CD4-positive, alpha-beta memory T cell (primary cell): ENCODE data around the gene DBH. TPM values are rescaled to one million over a fixed set of nuclear protein-coding genes. Genes with fewer than 3 reads are reported as not detected.

ENCODE experiments used
- CTCF ChIA-PET: fragments of 350-600 bp; sonication (Branson Sonifier 250); formaldehyde crosslinking; loops from one replicate; lab custom pipeline; 2021; ENCODE audit warnings: inconsistent platforms; ENCODE audit not compliant: partially characterized antibody; lab: Charles Lee
- POLR2A ChIA-PET: fragments of 350-600 bp; sonication (Branson Sonifier 250); formaldehyde crosslinking; loops from one replicate; lab custom pipeline; 2021; ENCODE audit not compliant: partially characterized antibody; lab: Charles Lee
- DNase-seq, 5 donors: peaks; one replicate each; pipeline versions ENCODE4 v3.0.0 to v3.0.0-alpha.2; 2020 to 2022; ENCODE audit warnings: mixed read lengths in 1 of 5
- H3K27ac ChIP-seq: one replicate; pipeline ENCODE4 v1.7.0; 2013; ENCODE audit warnings: low read depth, low read length
- H3K27me3 ChIP-seq: 2 replicates; pipeline ENCODE4 v1.7.0; 2013; ENCODE audit warnings: mild to moderate bottlenecking, low read length, moderate library complexity; ENCODE audit not compliant: insufficient read depth
- H3K36me3 ChIP-seq: 2 replicates; pipeline ENCODE4 v1.7.0; 2013; ENCODE audit warnings: mild to moderate bottlenecking, low read length, moderate library complexity; ENCODE audit not compliant: insufficient read depth
- H3K4me1 ChIP-seq: 2 replicates; pipeline ENCODE4 v1.7.0; 2013; ENCODE audit warnings: mild to moderate bottlenecking, low read length, moderate library complexity; ENCODE audit not compliant: insufficient read depth
- H3K4me3 ChIP-seq, 2 donors: one replicate each; pipeline ENCODE4 v1.7.0; 2013; ENCODE audit warnings: low read length in 2 of 2, mild to moderate bottlenecking in 1 of 2
- H3K9me3 ChIP-seq, 2 donors: one replicate each; pipeline ENCODE4 v1.7.0; 2013; ENCODE audit warnings: low read length in 2 of 2, control low read depth in 1 of 2; ENCODE audit not compliant: control insufficient read depth in 1 of 2
- H3K27ac Mint-ChIP-seq, 7 donors: one replicate each; pipeline ENCODE4 v1.8.0; 2020 to 2021; ENCODE audit warnings: mixed read lengths in 7 of 7, mild to moderate bottlenecking in 6 of 7, inconsistent platforms in 3 of 7, moderate library complexity in 3 of 7
- H3K27me3 Mint-ChIP-seq, 2 donors: one replicate each; pipeline ENCODE4 v1.8.0; 2020 to 2021; ENCODE audit warnings: mixed read lengths in 2 of 2
- H3K36me3 Mint-ChIP-seq, 2 donors: one replicate each; pipeline ENCODE4 v1.8.0; 2020 to 2021; ENCODE audit warnings: mixed read lengths in 2 of 2, inconsistent platforms in 1 of 2, mild to moderate bottlenecking in 1 of 2
- H3K4me1 Mint-ChIP-seq, 4 donors: one replicate each; pipeline ENCODE4 v1.8.0; 2020 to 2021; ENCODE audit warnings: mixed read lengths in 4 of 4, mild to moderate bottlenecking in 1 of 4
- H3K4me3 Mint-ChIP-seq, 8 donors: one replicate each; pipeline ENCODE4 v1.8.0; 2020 to 2021; ENCODE audit warnings: mixed read lengths in 8 of 8, mild to moderate bottlenecking in 7 of 8, moderate library complexity in 6 of 8, inconsistent platforms in 3 of 8
- H3K9me3 Mint-ChIP-seq, 8 donors: one replicate each; pipeline ENCODE4 v1.8.0; 2020 to 2021; ENCODE audit warnings: mixed read lengths in 8 of 8, mild to moderate bottlenecking in 5 of 8, inconsistent platforms in 3 of 8, moderate library complexity in 1 of 8
- intact Hi-C: fragments of 100-400 bp; cut with micrococcal nuclease; formaldehyde crosslinking; loops from one replicate; pipeline ENCODE4 v1.15.1; 2023
- polyA plus RNA-seq, 2 donors: library from polyadenylated mRNA; unstranded; fragments of 300-500 nt; fragmentation: Illumina TruSeq; gene quantifications; one replicate each; pipeline ENCODE4 v1.2.3, GENCODE V29; 2021
- total RNA-seq, 2 experiments: library from RNA; stranded (reverse); gene quantifications; one replicate each; pipeline ENCODE4 v1.2.3, GENCODE V29; 2021

DBH gene
- total and polyA plus RNA-seq, 4 experiments from 2014 or later = 0.08 to 0.18 (median 0.09) TPM; not detected in 1

- CTCF ChIA-PET = no interaction called here
- intact Hi-C loops = no loop called here
These were observed 22.1 kb upstream of the DBH start for GRCh38 chr9:133614056-133614455.

GRCh38 chr9:133614678-133615077 lies 21.5 kb upstream of the DBH start:
- intact Hi-C loops = no loop called here
- DNase-seq = no peak
- peaks cover 1 to 21% (median 13%) of the 10 kb centered on the region in 4 donors for H3K4me1 Mint-ChIP-seq
- Histone ChIP-seq H3K4me1 (peaks cover 9% of the 10 kb centered on the region), H3K9me3 (no peaks in the 10 kb centered on the region), H3K4me3 (no peak overlapping the region), H3K27me3 (peaks cover 4% of the 10 kb centered on the region), H3K27ac (no peak overlapping the region), H3K36me3 (no peaks in the 10 kb centered on the region)
- H3K27me3 Mint-ChIP-seq = peaks cover 6 to 16% of the 10 kb centered on the region in 2 donors
- no peaks in the 10 kb centered on the region for H3K36me3 Mint-ChIP-seq
- peaks cover 0 to 2% (median 0%) of the 10 kb centered on the region in 8 donors for H3K9me3 Mint-ChIP-seq
- ChIA-PET CTCF (no interaction called here), POLR2A (no interaction called here)
- H3K27ac Mint-ChIP-seq = no peak overlapping the region
- no peak overlapping the region for H3K4me3 Mint-ChIP-seq

More at GRCh38 chr9:133614056-133614455, 22.1 kb upstream of the DBH start:
- Mint-ChIP-seq H3K27me3 (peaks cover 8 to 19% of the 10 kb centered on the region in 2 donors), H3K4me3 (no peak overlapping the region), H3K9me3 (peaks cover 0 to 2% (median 0%) of the 10 kb centered on the region in 8 donors), H3K27ac (no peak overlapping the region), H3K36me3 (no peaks in the 10 kb centered on the region), H3K4me1 (peaks cover 0 to 17% (median 10%) of the 10 kb centered on the region in 4 donors)
- H3K27ac ChIP-seq = no peak overlapping the region
- no peaks in the 10 kb centered on the region for H3K36me3 ChIP-seq
- no peak overlapping the region for H3K4me3 ChIP-seq
- DNase-seq = no peak
- H3K9me3 ChIP-seq = no peaks in the 10 kb centered on the region
- POLR2A ChIA-PET = no interaction called here
- H3K27me3 ChIP-seq = peaks cover 5% of the 10 kb centered on the region
- H3K4me1 ChIP-seq = peaks cover 2% of the 10 kb centered on the region

GRCh38 chr9:133615186-133615585 lies 21.0 kb upstream of the DBH start:
- intact Hi-C loops = no loop called here
- ChIA-PET CTCF (no interaction called here), POLR2A (no interaction called here)
- no peaks in the 10 kb centered on the region for H3K36me3 Mint-ChIP-seq
- peaks cover 0 to 2% (median 0%) of the 10 kb centered on the region in 8 donors for H3K9me3 Mint-ChIP-seq
- peaks cover 14% of the 10 kb centered on the region for H3K4me1 ChIP-seq
- no peaks in the 10 kb centered on the region for H3K9me3 ChIP-seq
- H3K4me3 ChIP-seq = no peak overlapping the region
- no peak overlapping the region for H3K4me3 Mint-ChIP-seq
- peaks cover 6 to 23% (median 17%) of the 10 kb centered on the region in 4 donors for H3K4me1 Mint-ChIP-seq
- H3K27ac Mint-ChIP-seq = no peak overlapping the region
- DNase-seq = no peak
- H3K36me3 ChIP-seq = no peaks in the 10 kb centered on the region
- H3K27ac ChIP-seq = no peak overlapping the region
- H3K27me3 ChIP-seq = no peaks in the 10 kb centered on the region
- peaks cover 2 to 13% of the 10 kb centered on the region in 2 donors for H3K27me3 Mint-ChIP-seq

GRCh38 chr9:133615606-133616188 lies 20.5 kb upstream of the DBH start:
- H3K27me3 Mint-ChIP-seq = peaks cover 0 to 9% of the 10 kb centered on the region in 2 donors
- no peak for DNase-seq
- no peak overlapping the region for H3K4me3 Mint-ChIP-seq
- Histone ChIP-seq H3K9me3 (no peaks in the 10 kb centered on the region), H3K4me3 (no peak overlapping the region), H3K27ac (no peak overlapping the region), H3K4me1 (peaks cover 19% of the 10 kb centered on the region), H3K36me3 (no peaks in the 10 kb centered on the region), H3K27me3 (no peaks in the 10 kb centered on the region)
- H3K27ac Mint-ChIP-seq = no peak overlapping the region
- ChIA-PET CTCF (no interaction called here), POLR2A (no interaction called here)
- H3K4me1 Mint-ChIP-seq = peaks cover 7 to 26% (median 20%) of the 10 kb centered on the region in 4 donors
- no peaks in the 10 kb centered on the region for H3K36me3 Mint-ChIP-seq
- H3K9me3 Mint-ChIP-seq = peaks cover 0 to 2% (median 0%) of the 10 kb centered on the region in 8 donors
- intact Hi-C loops = no loop called here

- Mint-ChIP-seq H3K9me3 (peaks cover 0 to 2% (median 0%) of the 10 kb centered on the region in 8 donors), H3K27ac (no peak overlapping the region), H3K4me3 (no peak overlapping the region), H3K4me1 (peaks cover 15 to 35% (median 28%) of the 10 kb centered on the region in 4 donors), H3K36me3 (no peaks in the 10 kb centered on the region), H3K27me3 (peaks cover 0 to 4% of the 10 kb centered on the region in 2 donors)
- no peaks in the 10 kb centered on the region for H3K9me3 ChIP-seq
- H3K36me3 ChIP-seq = no peaks in the 10 kb centered on the region
- ChIA-PET CTCF (no interaction called here), POLR2A (no interaction called here)
- no peak overlapping the region for H3K27ac ChIP-seq
- intact Hi-C loops = no loop called here
- H3K4me3 ChIP-seq = no peak overlapping the region
- H3K4me1 ChIP-seq = peaks cover 25% of the 10 kb centered on the region
- no peak for DNase-seq
- no peaks in the 10 kb centered on the region for H3K27me3 ChIP-seq
These were observed 19.3 kb upstream of the DBH start for GRCh38 chr9:133616643-133617405.

- Histone ChIP-seq H3K27ac (no peak overlapping the region), H3K9me3 (no peaks in the 10 kb centered on the region), H3K27me3 (no peaks in the 10 kb centered on the region), H3K36me3 (no peaks in the 10 kb centered on the region), H3K4me1 (peaks cover 30% of the 10 kb centered on the region), H3K4me3 (no peak overlapping the region)
- intact Hi-C loops = no loop called here
- no peaks in the 10 kb centered on the region for H3K36me3 Mint-ChIP-seq
- no peak for DNase-seq
- no peaks in the 10 kb centered on the region for H3K27me3 Mint-ChIP-seq
- H3K27ac Mint-ChIP-seq = peak overlapping the region in 1 of 7 donors; percentile 2
- no peak overlapping the region for H3K4me3 Mint-ChIP-seq
- H3K4me1 Mint-ChIP-seq = peaks cover 19 to 49% (median 39%) of the 10 kb centered on the region in 4 donors
- POLR2A ChIA-PET = no interaction called here
- CTCF ChIA-PET = no interaction called here
- peaks cover 0 to 2% (median 0%) of the 10 kb centered on the region in 8 donors for H3K9me3 Mint-ChIP-seq
These were observed 17.4 kb upstream of the DBH start for GRCh38 chr9:133618726-133619125.

- Histone ChIP-seq H3K27ac (no peak overlapping the region), H3K27me3 (no peaks in the 10 kb centered on the region), H3K4me1 (peaks cover 30% of the 10 kb centered on the region), H3K4me3 (no peak overlapping the region), H3K36me3 (no peaks in the 10 kb centered on the region), H3K9me3 (no peaks in the 10 kb centered on the region)
- Mint-ChIP-seq H3K9me3 (peaks cover 0 to 7% (median 2%) of the 10 kb centered on the region in 8 donors), H3K27ac (peak overlapping the region in 5 of 7 donors; percentile 5 to 38 (median 10)), H3K36me3 (no peaks in the 10 kb centered on the region), H3K4me1 (peaks cover 19 to 49% (median 39%) of the 10 kb centered on the region in 4 donors), H3K4me3 (peak overlapping the region in 7 of 8 donors; percentile 38 to 74 (median 55)), H3K27me3 (no peaks in the 10 kb centered on the region)
- intact Hi-C loops = no loop called here
- ChIA-PET POLR2A (no interaction called here), CTCF (interaction anchor here (1.2 kb wide), 1 partner anchor 30 kb away, joined by 4 read pairs; no protein-coding TSS in a partner anchor)
- DNase-seq = peak; percentile 42 to 78 (median 52)
These were observed 16.4 kb upstream of the DBH start for GRCh38 chr9:133619791-133620190.
